AG20443 (cell line): ENCODE measurements around the gene OSBPL2.

Experiments
- DNase-seq: peaks from one replicate; pipeline ENCODE4 v3.0.0; 2012; ENCODE audit warnings: low spot score, mixed read lengths

OSBPL2 gene

DNA sequence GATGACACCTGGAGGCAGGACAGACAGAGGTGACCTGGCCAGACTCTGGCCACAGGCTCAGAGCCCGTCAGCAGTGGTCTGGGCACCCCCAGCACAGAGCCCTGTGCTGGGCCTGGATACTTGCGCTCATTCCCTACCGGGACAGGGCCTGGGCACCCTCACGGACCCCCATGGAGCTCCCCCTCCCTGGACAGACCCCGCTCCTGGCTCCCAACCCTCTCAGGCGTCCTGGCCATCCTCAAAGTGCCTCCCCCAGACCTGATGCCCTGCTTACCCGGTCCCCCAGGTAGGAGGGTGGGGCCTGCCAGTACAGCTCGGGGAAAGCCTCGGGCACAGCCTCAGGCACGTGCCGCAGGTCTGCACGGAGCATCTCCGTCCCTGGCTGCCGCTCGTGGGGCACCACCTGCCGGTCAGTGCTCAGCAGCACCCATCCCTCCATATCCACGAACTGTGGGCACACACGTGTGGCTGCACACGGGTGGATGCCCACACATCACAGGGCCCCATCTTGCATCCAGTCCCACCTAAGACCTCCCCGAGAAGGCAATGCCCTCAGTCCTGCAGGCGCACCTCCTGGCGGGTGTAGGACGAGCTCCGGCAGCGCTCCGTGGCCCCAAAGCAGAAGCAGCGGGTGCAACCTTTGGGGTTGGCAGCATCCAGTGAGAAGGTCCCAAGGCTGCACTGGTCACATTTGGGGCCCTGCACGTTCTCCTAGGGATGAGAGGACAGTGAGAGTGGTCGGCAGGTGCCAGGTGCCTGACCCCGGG, 88.8 kb downstream of the OSBPL2 start:
- DNase-seq = no peak

DNA sequence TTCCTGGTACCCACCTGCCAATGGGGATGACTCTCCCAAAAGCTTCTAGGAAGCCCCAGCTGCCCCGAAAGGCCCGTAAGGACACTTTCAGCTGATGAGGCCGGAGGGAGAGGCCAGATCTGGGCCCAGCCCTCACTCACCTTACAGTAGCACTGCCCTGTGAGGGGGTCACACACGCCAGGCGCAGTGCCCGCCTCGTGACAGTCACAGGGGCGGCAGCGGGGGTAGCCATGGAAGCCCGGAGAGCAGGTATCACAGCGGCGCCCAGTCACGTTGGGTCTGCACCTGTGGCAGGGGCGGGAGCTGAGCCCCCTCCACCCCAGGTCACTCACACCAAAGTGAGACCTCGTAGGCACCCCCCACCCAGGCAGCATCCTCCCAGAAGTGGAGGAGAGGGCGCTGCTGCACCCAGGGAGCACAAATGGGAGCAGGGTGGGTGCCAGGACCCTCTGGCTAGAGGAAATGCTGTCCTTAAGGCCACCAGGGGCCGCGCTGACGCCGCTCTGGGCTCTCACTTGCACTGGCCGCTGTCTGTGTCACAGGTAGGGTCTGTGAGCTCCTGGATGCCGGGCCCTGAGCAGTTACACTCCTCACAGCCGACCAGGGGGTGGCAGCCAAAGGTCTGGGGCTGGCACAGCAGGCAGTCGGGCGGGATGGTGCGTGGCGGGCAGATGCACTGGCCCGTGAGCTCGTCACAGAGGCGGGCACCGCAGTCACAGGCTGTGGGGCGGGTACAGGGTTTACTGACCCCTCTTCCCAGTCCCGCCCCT, 89.6 kb downstream of the OSBPL2 start:
- no peak for DNase-seq

DNA sequence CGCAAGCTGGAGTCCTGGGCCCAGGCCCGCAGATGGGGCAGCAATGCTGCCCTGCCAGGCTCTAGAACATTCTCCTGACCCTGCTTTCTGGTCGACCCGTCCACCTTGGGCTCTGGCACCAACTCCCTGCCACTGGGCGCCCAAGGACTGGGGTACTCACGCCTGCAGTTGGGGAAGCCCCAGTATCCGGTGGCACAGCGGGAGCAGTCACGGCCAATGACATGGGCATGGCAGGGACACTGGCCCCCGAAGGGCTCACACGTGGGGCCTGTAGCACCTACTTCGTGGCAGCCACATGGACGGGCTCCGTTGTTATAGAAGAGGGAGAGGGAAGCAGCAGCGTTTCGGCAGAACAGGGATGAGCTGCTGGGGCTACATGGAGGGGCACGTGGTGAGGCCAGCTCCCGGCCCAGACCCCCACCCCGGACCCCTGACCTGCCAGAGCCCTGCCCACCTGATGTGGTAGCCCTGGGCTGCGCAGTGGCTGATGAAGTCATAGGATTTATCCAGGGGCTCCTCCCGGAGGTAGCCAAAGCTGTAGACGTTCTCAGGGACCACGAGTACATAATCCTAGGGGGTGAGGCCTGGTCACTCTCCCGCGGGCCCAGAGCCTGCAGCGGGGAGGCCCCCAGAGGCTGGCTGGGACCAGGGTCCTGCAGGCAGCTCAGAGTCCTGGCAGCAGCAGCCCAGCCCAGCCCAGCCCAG, 90.5 kb downstream of the OSBPL2 start:
- DNase-seq = no peak

DNA sequence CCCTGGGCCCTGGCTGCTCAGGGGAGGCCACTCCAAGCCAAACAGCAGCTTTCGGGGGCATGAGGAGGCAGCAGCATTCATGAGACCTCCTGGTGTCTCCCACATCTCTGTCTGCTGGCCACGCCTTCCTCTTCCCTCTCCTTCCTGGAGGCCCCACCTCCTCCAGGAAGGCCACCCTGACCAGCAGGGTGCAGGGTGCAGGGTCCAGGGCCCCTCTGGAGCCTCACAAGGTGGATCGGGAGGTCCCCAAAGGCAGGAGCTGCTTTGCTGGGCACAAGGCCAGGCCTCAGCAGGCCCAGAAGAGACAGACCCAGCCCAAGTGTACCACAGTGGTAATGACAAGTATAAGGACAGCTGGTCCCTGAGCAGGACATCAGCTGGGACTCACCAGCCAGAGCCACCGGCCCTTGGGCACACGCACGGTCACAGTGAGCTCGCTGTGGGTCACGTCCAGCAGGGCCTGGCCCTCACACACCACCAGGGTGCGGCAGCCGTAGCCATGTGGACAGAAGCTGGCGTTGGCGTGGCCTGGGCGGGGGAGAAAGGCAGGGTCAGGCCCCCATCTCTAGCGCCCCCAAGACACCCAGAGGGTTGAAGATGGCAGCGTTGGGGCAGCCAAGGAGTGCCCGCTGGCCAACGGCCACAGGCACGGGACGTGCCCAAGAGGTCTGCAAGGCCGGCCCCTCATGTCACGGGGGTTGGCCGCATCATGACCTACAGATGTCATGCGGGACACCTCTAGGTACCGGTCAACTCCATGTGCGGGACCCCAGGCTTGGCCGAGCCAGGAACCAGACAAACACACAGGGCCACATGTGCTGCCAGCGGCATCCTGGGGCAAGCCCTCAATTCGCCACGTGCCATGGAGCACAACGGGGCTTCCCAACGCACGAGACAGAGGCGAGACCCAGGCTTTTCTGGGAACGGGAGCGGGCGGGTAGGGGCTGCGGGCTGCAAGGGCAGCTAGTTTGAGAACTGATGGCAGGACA, 91.4 kb downstream of the OSBPL2 start:
- DNase-seq = no peak

DNA sequence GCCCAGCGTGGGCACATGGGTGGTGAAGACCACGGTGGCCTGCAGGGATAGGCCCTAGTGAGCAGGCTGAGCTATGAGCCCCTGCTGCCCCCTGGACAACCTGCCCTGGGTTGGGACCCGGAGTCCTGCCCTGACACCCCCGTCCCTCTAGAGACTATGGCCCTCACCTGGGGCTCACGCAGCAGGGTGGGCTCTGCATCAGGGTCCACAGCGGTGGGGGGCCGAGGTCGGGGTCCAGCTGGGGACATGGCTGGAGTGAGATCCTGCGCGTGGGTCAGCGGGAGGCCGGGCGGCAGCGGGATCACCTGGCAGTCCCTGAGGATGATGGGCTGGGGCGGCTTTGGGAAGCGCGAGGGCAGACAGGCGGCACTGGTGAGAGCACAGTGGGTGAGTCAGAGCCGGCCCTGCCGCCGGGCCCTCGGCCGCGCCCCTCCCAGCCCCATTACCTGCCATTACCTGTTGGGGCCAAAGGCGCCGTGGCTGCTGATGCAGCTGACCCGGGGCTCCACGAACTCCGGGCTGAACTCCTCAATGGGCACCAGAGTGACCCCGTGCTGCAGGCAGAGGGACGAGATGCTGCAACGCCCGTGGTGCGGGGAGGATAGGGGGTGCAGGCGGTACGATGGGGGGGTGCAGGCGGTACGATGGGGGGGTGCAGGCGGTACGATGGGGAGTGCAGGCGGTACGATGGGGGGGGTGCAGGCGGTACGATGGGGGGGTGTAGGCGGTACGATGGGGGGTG, 92.4 kb downstream of the OSBPL2 start:
- no peak for DNase-seq

DNA sequence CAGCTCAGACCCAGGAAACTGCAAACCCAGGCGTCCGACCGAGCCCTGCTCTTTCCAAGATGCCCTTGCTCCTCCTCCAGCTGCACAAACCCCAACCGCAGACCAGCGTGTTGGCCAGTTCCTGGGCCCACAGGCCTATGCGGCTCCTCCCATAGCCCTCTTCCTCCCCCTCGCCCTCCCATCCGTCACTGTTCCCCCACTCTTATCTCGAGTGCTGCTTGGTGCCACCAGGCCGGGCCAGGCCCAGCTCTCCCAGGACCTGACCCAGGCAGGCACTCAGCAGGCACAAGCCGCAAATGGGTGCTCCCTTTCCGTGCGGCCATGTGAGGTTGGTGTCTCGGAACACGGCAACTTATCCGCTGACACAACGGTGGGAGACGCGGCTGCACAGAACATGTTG, 93.0 kb downstream of the OSBPL2 start:
- no peak for DNase-seq

DNA sequence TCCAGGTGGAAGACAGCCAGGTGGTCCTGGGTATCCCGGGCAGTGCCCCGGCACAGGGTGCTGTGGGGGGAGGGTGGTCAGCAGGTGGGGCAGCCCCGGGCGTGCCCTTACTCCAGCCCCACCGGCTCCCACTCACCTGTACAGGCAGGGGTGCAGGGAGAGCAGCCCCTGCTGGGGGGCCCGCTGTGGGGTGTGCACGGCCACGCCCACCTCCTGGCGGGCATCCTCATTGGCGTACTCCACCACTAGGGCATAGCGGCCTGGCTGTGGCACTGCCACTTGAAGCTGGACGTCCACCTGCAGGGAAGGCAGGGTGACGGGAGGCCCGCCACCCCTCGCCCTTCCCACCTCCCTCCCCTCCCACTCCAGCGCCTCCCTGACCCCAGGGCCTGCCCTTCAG, 94.1 kb downstream of the OSBPL2 start:
- no peak for DNase-seq

DNA sequence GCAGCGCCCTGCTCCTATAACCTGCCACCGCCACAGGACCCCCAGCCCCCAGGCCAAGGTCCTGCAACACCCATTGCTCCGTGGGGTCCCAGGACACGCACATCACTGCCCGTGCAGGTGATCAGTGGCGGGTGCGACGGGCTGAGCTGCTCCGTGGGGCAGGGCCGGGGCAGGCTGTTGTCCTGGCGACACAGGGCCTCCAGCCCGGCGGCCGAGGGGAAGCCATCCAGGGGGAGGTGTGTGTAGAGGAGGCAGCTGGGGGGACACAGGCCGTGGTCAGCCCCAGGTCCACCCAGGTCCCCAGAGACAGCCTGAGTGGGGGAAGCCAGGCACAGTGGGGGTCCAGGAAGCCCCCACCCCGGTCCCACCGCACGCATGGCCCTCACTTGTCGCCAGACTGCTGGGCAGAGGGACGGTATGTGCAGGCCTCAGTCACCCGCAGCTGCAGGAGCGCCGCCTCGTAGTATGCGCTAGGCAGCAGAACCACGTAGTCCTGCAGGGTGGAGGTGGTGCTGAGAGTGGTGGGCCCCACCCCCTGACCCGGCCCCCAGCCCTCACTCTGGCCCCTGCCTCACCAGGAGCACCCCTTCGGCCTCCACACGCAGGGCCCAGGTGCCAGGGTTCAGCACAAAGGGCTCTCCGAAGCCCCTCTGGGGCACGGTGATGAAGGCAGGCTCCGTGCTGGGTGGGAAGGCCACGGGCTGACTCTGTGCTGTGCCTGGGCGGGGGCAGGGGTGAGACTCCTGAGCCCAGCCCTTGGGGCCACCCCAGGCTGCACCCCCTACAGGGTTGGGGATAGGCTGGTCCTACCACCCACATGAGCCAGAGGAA, 94.9 kb downstream of the OSBPL2 start:
- DNase-seq = no peak

DNA sequence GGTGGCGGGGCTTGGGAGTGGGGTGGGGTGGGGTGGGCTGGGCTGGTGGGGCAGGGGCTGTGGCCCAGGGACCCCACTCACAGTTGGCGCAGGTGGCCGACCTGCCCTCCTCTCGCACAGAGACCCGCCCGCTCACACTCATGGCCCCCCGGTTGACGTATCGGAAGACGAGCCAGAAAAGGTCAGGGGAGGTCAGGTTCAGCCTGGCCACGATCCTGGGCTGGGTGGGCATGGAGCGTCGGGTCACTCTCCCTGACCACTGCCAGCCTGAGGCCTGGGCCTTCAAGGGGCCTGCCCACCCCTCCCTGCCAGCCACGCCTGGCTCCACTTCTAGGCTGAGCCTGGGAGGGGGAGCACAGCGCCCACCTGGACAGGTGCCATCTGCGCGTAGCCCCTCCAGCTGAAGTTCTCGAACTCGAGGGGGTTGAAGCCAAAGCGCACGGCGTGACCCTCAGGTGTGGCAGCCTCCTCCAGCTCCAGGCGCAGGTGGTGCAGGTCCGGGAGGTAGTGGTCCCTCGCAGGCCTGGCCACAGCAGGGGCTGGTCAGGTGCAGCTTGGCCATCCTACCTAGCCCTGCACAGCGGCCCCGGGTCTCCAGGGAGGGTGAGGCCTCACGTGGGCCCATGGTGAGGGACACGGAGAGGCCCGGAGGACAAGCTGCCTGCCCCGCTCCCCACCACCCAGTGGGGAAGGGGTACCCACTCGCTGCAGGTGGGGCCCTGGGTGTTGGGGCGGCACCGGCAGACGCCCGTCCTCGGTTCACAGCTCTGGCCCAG, 95.7 kb downstream of the OSBPL2 start:
- DNase-seq = no peak

DNA sequence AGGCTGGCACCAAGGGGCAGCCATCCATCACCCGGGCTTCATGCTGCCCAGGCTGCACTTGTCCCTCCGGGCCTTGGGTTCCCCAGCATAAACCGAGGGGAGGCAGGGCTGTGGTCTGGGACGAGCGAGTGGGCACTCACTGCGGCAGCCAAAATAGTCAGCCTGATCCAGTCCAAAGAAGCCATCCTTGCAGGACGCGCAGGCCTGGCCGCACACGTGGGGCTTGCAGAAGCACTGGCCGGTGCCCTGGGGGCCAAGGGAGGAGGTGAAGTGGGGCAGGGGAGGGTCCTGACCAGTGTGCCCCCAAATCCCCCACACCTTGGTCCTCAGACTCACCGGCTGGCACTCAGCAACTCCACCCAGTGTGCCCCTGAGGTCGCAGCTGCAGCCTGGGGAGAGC, 96.6 kb downstream of the OSBPL2 start:
- DNase-seq = no peak

DNA sequence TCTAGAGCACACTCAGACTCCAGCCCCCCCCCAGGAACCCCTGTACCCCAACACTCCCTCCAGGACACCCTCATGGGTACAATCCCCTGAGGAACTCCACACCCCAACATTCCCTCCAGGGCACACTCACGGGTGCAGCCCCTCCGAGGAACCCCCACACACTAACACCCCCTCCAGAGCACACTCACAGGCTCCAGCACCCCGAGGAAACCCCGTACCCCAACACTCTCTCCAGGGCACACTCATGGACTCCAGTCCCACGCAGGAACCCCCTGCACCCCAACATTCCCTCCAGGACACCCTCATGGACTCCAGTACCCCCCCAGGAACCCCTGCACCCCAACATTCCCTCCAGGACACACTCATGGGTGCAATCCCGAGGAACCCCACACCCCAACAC, 97.2 kb downstream of the OSBPL2 start:
- no peak for DNase-seq

DNA sequence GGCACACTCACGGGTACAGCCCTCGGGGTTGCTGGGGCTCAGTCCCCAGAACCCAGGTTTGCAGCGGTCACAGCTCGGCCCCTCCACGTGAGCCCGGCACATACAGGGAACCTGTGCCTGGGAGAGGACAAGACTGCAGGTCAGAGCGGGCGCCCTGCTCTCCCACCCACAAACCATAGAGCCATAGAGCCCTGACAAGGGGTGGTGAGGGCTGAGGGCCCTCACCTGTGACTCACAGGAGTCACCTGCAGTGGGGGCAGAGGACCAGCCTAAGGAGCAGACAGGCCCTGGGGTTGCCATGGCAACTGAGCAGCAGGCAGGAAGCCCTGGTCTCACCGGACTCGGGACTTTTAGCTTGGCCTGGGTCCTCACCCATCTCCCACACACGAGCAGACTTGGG, 98.0 kb downstream of the OSBPL2 start:
- DNase-seq = no peak

DNA sequence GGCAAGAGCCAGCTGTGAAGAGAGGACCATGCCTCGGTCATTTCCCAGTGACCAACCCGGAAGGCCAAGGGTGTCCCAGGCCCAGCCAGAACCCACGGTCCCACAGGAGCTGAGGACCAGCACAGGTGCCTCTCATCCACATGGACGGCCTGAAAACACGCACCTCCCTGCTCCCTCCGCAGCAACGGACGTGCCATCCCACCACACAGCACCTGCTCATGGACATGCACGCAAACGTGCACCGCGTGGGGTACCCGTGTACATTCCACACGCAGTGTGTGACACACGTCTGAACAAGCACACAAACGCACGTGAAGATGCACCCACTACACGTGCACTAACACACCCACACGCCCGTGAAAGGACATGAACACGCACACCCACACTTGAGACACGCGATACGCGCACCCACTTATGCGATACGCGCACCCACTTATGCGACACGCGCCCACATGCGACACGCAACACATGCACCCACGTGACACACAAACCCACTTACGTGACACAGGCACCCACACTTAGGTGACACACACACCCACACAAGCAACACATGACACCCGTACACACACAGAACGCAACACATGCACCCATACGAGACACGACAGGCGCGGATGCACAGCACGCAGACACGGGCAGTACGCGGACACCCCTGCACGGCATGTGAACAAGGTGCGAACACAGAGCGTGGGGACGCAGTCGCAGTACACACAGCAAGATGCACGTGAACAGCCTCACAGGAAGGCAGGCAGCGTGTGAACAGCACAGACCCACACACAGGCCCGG, 98.6 kb downstream of the OSBPL2 start:
- no peak for DNase-seq

DNA sequence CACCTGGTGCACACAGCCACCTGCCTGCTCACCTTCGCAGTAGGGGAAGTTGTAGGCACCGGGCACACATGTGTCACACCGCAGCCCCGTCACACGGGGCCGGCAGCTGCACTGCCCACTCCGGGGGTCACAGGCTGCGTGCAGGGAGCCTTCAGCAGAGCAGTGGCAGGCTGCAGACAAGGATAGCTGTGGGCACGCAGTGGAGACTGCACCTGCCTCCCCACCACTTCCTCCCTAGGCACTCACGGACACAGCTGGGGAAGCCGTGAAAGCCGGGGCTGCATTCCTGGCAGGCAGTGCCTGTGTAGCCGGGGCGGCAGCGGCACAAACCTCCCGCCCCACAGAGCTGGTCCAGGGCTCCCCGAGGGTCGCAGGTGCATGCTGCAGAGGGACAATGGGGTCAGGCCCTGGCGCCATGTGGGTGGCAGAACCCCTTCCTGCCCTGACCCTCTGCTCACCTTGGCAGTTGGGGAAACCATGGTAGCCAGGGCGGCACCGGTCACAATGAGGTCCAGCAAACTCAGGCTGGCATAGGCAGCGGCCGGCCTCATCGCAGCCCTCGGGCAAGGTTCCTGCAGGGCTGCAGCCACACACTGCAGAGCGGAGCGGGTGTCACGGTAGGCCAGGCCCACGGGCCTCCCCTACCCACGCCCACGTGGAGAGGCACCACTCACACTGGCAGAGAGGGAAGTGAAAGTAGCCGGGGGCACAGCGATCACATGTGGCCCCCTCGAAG, 99.4 kb downstream of the OSBPL2 start:
- DNase-seq = no peak

DNA sequence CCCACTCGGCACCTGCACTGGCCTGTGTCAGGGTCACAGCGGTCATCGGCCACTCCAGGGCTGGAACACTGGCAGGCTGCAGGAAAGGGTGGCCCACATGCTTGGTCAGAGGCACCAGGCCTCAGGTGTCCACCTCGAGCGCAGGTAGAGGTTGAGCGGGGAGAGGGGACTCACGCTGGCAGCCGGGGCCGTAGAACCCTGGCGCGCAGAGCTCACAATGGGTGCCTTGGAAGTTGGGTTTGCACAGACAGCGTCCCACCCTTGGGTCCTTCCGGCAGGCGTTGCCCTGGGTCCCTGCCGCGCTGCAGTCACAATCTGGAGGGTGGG, 99.9 kb downstream of the OSBPL2 start:
- DNase-seq = no peak

DNA sequence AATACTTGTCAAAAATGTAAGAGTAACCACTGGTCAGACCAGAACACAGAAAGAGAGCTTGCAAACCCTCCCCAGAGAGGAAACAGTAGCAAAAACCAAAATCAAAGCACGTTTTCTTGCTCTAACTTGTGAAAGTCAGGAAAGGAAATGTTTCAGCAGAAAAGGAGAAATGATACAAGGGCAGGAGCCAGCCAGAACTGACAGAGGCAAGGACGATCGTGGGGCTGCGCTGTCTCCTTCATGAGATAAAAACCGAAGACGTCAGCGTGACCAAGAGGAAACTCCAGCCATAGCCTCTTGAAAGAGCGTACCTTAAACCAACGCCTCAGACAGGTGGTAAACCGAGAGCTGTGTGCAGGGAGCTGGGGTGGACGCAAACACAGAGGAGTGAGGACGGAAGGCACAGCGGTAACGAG, 101.3 kb downstream of the OSBPL2 start:
- DNase-seq = no peak

DNA sequence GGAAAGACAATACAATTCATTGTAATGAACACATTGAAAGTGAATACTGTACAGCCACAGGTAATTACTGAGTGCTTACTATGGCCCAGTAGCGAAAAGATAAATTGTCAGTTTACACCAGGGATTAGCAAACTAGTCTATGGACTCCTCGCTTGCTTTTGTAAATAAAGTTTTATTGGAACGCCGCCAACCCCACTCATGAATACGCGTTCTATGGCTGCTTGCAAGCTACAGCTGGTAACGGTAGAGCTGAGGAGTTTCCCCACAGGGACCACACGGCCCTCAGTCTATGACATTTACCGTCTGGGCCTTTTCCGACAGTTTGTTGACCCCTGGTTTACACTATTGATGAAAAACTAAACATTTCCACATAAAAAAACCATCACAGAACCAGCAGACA, 104.6 kb downstream of the OSBPL2 start:
- DNase-seq = no peak

DNA sequence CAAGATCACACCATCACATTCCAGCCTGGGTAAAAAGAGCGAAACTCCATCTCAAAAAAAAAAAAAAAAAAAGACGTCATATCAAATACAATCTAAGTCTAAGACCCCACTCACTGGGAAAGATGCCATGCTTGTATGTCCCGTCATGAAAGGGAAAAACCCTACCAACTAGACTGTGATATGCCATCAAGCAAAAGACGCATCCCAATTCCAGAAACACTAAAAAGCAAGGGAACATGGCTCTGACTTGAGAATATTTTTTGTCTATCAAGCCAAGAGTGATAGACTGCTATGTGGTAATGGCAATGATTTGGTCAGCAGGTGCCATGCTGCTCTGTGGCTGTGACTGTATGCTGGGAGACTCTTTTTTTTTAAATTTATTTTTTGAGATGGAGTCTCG, 105.8 kb downstream of the OSBPL2 start:
- no peak for DNase-seq
